HG03139 (cell line): ENCODE measurements around the gene MMP28.

ENCODE experiments used
- ATAC-seq: cut with Tn5 transposase; IDR thresholded peaks from one replicate; pipeline ENCODE4 v1.9.1; 2021; ENCODE audit not compliant: unreplicated experiment

MMP28 gene, protein sequence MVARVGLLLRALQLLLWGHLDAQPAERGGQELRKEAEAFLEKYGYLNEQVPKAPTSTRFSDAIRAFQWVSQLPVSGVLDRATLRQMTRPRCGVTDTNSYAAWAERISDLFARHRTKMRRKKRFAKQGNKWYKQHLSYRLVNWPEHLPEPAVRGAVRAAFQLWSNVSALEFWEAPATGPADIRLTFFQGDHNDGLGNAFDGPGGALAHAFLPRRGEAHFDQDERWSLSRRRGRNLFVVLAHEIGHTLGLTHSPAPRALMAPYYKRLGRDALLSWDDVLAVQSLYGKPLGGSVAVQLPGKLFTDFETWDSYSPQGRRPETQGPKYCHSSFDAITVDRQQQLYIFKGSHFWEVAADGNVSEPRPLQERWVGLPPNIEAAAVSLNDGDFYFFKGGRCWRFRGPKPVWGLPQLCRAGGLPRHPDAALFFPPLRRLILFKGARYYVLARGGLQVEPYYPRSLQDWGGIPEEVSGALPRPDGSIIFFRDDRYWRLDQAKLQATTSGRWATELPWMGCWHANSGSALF

DNA sequence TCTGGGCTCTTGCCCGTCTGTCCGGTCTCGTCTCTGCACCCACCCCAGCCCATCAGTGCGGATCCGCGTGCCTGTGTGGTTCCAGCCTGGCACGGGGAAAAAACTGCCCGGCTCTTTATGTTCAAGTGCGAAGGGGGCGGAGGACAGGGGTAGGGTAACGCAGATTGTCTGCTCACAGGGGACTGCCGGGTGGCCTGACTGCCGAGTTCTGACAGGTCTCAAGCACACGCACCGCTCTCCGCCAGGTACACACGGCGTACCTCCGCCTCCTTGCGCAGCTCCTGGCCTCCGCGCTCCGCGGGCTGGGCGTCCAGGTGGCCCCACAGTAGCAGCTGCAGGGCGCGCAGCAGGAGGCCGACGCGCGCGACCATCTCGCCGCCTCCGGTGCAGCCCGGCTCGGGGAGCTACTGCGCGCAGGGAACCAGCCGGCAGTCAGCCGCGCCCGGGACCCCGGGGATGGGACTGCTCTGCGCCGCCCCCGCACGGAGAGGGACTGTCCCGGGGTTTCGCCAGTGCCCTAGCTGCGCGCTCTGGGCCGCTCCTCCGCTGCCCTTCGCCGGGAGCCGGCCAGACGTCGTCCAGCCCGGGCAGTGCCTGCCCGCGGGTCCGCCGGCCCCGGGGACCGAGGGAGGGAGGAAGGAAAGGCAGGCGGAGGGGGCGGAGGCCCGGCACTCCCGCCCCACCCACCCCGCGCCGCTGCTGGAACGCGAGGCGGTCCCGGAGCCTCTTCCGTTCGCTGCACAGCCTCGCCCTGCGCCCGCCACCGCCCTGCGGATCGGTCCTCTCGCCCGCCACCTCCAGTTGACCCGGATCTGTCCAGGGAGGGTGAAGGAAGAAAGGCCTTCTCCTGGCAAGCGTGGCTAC lies at the start of gene MMP28:
Gene MMP28, minus strand, starts transcription at position 635 of the 864 bp plus-strand sequence. Its CDS starts 264 bp downstream, at position 371.
- ATAC-seq, result no peak

DNA sequence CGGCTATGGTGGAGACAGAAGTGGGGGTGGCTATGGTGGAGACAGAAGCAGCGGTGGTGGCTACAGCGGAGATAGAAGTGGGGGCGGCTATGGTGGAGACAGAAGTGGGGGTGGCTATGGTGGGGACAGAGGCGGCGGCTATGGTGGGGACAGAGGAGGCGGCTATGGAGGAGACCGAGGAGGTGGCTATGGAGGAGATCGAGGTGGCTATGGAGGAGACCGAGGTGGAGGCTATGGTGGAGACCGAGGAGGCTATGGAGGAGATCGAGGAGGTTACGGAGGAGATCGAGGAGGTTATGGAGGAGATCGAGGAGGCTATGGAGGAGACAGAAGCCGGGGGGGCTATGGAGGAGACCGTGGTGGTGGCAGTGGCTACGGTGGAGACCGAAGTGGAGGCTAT lies 49.1 kb upstream of the MMP28 start:
- no peak for ATAC-seq

DNA sequence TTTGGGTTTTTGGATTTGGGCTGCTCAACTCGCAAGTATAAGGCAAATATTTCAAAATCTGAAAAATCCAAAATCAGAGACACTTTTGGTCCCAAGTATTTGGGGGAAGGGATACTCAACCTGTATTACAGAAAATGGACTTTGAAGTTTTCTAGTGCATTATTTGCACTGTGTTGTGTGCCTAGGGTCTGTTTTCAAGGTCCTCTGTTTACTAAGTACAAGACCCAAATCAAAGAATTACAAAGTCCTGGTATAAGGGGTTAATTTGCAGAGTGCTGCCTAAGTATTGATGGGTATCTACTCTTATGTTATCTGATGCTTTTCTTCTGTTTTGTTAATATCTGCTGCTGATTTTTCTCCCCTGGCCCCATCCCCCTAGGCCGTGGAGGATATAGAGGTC lies 48.3 kb upstream of the MMP28 start:
- no peak for ATAC-seq

DNA sequence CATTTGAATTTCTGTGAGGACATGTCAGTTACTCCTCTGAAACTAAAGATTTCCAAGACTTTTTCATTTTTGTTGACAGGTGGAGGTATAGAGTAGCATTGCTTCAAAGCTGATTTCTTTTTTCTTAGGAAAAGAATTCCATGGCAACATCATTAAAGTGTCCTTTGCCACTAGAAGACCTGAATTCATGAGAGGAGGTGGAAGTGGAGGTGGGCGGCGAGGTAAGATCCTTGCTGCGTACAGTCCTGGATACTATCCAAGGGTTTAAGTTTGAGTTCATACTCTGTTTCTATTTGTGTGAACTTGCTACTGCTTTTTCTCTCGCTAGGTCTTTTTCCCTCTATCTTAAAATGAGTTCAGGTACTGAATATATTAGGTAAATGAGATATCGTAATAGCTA lies 46.8 kb upstream of the MMP28 start:
- ATAC-seq, result no peak

DNA sequence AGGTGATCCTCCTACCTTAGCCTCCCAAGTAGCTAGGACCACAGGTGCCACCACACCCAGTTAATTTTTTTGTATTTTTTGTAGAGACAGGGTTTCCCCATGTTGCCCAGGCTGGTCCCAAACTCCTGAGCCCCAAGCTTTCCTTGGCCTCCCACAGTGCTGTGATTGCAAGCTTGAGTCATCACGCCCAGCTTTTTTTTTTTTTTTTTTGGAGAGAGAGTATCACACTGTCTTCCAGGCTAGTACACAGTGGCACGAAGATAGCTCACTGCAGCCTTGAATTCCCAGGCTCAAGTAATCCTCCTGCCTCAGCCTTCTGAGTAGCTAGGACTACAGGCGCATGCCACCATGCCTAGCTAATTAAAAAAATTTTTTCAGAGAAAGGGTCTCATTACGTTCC lies 46.1 kb upstream of the MMP28 start:
- no peak for ATAC-seq

DNA sequence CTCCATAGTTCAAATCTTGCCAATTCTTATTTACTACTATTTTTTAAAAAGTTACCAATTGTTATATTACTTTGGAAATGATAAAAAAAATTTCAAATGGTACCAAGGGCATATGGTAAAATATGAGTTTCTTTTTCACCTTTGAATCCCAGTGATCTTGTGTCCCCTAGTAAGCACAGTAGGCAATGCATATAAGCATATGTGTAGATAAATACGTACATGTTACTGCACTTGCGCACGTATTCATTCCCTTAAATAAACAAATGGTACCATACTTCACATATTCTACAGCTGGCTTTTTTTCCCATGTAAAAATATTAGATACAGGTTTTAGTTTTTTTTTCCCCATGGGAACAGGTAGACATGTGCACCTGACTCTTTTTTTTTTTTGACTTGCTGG lies 45.7 kb upstream of the MMP28 start:
- no peak for ATAC-seq

DNA sequence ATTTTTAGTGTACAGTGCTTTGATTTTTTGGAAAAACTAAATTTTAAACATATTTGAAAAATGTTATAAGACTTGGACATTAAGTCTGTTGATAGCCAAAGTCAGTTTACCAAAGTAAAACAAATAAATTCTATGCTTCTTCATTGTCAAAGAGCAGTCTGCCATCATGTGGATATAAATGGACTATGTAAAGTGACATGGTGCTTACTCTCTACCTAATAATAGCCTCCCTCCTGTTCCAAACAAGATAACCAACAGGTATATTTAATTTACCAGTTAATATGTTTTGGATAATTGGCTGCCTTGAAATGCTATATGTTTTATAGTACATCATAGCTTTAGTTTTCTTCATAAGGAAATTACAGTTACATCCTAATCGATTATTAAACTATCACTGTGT lies 29.8 kb upstream of the MMP28 start:
- no peak for ATAC-seq

DNA sequence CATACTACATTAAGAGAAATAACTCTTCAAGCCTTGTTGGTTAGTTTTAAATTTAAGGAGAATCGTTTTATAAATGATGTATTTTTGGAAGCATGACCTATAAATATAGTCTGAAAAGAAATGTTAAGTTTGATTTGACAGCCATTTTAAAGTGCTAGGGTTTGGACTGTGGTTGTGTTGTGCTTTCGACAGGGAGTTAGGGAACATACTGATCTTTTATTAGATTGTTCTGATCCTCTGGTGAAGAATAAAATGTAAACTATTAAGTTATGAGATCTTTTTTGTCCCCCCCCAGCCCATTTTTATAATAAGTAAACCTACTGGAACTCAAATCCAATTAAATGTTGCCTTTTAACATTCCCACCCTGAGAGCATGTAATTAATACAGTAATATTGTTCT lies 25.9 kb upstream of the MMP28 start:
- ATAC-seq, result no peak

DNA sequence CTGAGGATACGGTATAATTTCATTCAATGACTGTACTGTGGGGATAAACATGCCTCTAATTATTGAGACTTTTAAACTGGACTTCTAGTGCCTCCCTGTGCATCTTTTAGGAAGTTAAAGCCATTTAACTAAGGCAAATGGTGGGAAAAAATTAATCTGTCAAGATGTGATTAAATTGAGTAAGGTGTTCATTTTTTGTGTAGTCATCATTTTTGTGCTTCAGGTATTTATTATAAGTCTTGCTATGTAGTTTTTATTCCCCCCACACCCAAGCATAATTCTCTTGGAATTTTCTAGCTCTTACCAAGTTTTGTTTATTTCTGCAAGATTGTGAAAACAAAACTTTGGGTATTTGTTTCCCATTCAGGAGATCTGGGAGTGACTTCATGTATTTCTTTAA lies 24.0 kb upstream of the MMP28 start:
- no peak for ATAC-seq

DNA sequence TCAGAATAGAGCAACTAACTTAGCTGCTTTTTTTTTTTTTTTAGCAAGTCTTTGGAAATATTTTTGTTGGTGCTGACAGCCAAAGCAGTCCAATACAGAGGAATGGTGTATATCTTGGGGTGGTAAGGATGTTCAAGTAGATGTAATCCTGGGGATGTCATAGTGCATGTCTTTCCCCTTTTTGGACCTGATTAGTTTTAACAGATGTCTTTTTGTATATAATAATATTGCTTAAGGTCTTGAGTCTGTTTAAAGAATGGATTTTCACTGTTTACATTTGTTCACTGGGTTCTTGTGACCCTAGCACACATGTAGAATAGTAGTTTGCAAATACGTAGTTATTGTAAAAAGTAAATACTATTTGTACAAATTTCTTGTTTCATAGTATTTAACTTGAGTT lies 21.8 kb upstream of the MMP28 start:
- ATAC-seq, result no peak

DNA sequence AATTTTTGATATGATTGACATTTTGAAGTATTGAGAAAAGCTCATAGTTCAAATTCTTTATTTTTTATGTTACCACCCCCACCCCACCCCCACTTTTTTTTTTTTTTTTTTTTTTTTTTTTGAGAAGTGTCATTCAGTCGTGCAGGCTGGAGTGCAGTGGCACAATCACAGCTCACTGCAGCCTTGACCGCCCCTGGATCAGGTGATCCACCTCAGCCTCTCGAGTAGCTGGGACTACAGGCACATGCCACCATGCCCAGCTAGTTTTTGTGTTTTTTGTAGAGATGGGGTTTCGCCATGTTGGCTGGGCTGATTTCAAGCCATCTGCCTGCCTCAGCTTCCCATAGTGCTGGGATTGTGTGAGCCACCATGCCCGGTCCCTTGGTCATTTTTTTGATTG lies 21.3 kb upstream of the MMP28 start:
- ATAC-seq, result no peak

DNA sequence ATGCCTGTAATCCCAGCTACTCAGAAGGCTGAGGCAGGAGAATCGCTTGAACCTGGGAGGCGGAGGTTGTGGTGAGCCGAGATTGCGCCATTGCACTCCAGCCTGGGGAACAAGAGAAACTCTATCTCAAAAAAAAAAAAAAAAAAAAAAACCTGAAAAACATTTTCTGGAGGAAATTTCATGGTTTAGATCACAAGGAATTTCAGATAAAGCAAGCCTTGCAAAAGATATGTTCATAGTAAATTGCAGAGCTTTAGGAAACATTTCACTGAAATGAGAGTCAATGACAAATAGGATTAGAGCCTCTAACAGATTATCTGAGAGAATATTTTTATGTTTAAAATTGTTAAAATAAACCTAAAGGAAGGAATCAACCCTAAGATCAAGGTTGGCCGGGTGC lies 17.0 kb upstream of the MMP28 start:
- ATAC-seq, result no peak

DNA sequence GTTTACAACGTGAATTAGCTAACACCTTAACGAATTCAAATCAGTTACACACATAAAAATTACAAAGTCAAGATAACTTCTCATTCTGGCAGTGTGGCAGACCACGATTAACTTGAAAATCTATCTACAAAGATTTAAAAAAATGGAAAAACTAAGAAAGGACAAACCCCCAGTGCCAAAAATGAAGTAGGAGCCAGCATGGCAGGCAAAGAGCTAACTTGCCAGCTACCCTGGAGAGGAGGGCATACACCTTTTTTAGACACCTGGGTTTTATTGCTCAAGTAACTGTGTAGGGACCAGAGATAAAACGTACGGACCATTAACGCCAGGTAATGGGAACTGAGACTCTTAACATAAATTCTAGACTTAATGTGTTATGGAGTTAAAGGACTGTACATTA lies 16.3 kb upstream of the MMP28 start:
- no peak for ATAC-seq

DNA sequence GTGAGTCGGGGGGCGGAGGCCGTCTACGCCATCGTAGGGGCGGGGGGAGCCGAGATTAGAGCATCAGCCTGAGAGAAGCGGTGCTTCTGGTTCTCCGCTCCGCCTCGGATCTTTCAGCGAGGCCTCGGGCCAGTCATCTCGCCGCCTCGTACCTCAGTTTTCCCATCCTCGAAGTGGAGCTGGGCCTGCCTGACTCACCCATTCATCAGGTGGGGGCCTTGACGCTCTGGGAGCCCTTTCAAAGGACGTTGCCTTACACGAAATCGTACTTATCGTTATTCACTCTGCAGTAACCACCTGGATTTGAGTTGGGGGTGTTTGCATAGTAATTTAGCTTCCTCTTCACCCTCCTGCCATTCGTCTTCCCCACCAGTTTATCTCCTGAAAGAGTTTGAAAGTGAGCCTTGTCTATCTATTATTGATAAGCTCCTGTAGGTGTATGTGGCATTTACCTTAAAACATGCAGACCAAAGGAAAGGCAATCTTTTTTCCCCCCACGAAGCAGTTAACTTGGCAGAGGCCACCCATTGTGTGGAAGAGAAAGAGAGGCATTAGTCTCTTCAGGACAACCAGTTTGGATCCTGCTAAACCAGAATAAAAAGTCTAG lies 14.5 kb upstream of the MMP28 start:
- peak; percentile 0 for ATAC-seq

DNA sequence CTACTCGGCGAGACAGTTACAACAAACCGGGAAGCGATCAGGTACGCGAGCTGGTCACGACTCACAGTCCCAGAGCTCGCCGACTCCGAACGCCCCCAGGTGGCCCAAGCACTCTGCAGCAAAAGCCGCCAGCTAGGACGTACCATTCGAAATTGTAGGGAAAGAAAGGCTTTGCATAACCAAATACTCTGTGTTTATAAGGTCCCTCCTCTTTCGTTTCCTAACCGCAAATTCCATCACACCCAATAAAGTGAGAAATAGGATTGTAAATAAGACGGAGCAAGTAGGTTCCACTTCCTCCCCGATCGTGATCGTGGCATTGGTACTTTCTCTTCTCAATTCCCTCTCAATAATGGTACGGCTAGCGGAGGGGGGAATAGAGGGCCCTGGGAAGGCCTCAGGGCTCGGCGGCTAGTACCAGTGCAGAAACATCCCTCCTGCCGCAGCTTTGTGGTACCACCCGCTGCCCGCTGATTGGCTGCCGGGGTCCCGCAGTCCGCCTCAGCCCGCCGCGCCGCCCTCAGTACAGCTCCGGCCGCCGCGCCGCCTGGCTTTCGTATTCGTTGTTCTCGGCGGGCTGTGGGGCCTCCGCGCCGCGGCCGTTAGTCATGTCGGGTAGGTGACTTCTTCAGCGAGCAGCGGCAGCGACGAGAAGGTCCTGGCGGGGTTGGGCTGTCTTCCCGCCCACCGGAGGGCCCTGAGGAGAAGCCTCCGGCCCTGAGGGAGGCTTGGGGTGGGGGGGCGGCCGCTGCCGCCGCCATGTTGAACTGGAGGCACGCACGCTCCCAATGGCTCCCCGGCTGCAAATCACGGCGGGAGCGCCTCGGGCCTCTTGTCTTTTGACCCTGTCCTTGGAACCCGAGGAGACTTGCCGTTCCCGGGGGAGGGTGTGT lies 13.8 kb upstream of the MMP28 start, which contains the start of gene TAF15:
Gene TAF15, plus strand, starts transcription at position 523 of the 893 bp plus-strand sequence. Its CDS starts 86 bp downstream, at position 609.
- ATAC-seq, result peak; percentile 90

DNA sequence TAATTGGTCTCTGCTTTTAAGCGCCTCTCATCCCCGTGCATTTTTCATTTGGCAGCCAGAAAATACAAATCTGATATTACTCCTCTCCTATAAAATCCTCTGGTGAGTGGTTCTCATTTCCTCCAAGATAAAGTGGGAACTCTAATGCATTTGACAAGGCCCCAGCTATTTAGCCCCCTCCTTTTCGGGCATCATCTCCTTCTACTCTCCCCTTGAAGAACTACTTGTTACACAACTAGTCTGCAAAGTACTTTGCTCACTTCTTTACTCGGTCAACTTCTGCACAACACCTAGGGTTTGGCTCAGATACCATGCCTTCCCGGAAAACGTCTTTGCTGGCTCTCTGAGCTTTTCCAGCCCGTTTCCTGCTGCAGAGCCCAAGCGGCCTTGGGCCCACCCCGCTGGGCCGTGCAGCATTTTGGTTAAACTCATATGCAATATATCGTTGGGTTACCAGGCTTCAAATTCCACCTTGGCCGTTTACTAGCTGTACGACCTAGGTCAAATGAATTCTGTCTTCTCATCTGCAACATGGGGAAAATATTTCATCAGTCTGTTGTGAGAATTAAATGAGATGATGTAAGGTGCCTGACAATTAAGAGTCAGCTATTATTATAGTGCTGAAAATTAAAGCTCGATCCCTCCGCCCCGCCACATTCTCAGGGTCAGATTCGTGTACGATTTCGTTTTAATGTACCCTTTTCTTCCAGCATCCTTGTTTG lies 13.0 kb upstream of the MMP28 start:
- ATAC-seq, result no peak

DNA sequence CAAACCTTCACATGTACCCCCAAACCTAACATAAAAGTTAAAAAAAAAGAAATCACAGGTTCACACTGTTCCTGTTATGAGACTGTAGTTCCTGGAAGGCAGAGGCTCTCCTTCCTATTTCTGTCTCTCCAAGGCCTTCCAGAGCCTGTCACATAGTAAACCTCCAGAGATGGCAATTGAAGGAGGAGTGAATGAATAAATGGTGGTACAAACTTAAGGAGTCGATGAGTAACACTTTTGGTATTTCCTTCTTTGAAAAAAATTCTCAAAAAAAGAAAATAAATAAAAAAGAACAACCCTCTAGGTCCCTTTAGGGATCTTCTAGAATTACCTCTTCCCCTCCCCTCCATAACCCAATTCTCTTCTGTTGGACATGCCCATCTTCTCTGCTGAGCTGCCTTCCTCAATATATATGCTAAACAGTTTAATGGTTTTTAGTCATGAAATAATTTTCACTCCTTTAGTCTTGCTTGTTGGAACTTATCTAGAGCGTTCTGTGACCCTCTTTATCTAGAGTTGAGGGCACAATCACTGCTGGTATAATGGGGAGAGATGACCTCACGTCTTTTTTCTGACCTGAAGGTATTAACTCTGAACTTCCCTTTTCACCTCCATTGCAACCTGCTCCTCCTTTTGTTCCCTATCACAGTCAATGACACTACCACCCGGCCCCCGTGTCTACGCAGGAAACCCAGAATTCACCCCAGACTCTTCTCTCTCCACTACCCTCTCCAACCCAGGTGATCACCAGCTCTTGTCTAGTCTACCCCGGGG lies 12.1 kb upstream of the MMP28 start:
- ATAC-seq, result no peak

DNA sequence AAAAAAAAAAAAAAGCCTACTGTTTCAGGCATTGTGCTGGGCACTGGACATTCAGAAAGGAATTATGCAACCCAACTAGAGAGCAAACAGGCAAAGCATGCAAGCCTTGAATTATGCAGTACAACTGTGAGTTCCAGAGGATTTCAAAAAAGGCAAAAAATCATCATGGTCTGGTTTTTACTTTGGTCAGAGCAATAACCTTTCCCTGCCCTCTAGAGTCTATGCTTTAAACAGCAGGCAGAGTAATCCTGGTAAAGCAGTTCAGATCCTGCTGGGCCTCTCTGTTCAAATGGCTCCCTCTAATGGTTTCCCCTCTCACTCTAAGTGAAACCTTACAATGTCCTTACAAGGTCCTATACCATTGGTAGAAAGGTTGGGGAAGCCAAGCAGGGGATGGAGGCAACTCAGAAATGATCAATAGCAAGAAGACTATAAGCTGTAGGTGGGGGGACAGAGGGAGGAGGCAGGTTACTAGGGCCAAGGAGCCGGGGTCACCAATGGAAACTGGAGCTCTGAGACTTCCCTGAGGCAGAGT lies 9.3 kb upstream of the MMP28 start:
- no peak for ATAC-seq
